Pancreas (tissue), 10 donors: ENCODE results near the gene EVX2. TPM values are rescaled to one million over a fixed set of nuclear protein-coding genes. Genes with fewer than 3 reads are reported as not detected.

Experiments
- ATAC-seq, 4 donors: fragments of 200-7000 bp; cut with Tn5 transposase; one replicate each; pipeline versions ENCODE4 v1.8.0 to v1.9.1; 2020; ENCODE audit warnings: mild to moderate bottlenecking in 4 of 4, moderate library complexity in 4 of 4
- DNase-seq, 6 donors: peaks; one replicate each; pipeline ENCODE4 v3.0.0-alpha.2; 2020
- FAIRE-seq: peaks from 2 replicates; lab custom pipeline; 2012; peaks lifted over from hg19 to GRCh38; lab: Jason Lieb, UNC
- H3K27ac ChIP-seq, 4 donors: fragments of 200-600 bp; sonication (generic); 1 replicate in 3 of 4; 2 replicates in 1 of 4; pipeline versions ENCODE4 v1.5.0 to v1.8.0; 2020
- H3K27me3 ChIP-seq, 4 donors: fragments of 200-600 bp; one replicate each; pipeline ENCODE4 v1.8.0; 2021
- H3K36me3 ChIP-seq, 3 donors: fragments of 200-600 bp; sonication (generic) in 1 of 3; one replicate each; pipeline versions ENCODE4 v1.5.0 to v1.8.0; 2020 to 2021
- H3K4me1 ChIP-seq, 3 donors: fragments of 200-600 bp; one replicate each; pipeline ENCODE4 v1.8.0; 2021
- H3K4me3 ChIP-seq, 4 donors: fragments of 200-600 bp; sonication (generic) in 2 of 4; one replicate each; pipeline versions ENCODE4 v1.5.0 to v1.8.0; 2020 to 2021
- H3K9me3 ChIP-seq, 4 donors: fragments of 200-600 bp; one replicate each; pipeline ENCODE4 v1.8.0; 2021
- CTCF ChIP-seq, 4 donors: fragments of 200-600 bp; sonication (generic) in 3 of 4; IDR thresholded peaks; one replicate each; pipeline versions ENCODE4 v1.5.0 to v1.8.0; 2021; ENCODE audit warnings: antibody characterized with exemption in 4 of 4
- WGBS, 2 donors: extraction: QIAGEN DNeasy Blood & Tissue Kit; methylation state at CpG; one replicate each; pipeline ENCODE4 v1.1.7; 2013; 5-methylcytosine and 5-hydroxymethylcytosine counted together
- intact Hi-C, 3 donors: fragments of 100-400 bp; cut with DNase I; formaldehyde crosslinking; loops; one replicate each; pipeline versions ENCODE4 v1.11.1 to v1.14.2; 2022
- polyA plus RNA-seq, 2 donors: library from polyadenylated mRNA; stranded (reverse); fragments of 200-250 nt; gene quantifications; one replicate each; pipeline ENCODE4 v1.2.3, GENCODE V29; 2013
- total RNA-seq, 6 donors: library from RNA; stranded (reverse); fragmentation: NEBNext Ultra II Directional in 4 of 6; extraction: Animal tissue kit (Norgen Biotek cat#: 25700) in 4 of 6; gene quantifications; one replicate each; pipeline versions ENCODE4 v1.2.1 to v1.2.4, GENCODE V29; 2021 to 2023
- donor health status: healthy with polysubstance abuse.
- donor health status: DM: no; HTN: no; CAD: no; lungs with moderate emphysema.
- donor health status: DM: no; HTN: no; CAD: no.
- donor health status: control.
- donor health status: control.
- donor health status: Bipolar disorder and iron deficiency.
- donor health status: DM: yes; HTN: yes; CAD: no.
- donor health status: DM: no; HTN: no; CAD: no.
- donor health status: DM: no; HTN: no; CAD: no.
- donor health status: DM: yes; HTN: yes; CAD: no.

Gene EVX2
- total and polyA plus RNA-seq, 8 donors: 0.02 TPM; not detected in 7

DNA sequence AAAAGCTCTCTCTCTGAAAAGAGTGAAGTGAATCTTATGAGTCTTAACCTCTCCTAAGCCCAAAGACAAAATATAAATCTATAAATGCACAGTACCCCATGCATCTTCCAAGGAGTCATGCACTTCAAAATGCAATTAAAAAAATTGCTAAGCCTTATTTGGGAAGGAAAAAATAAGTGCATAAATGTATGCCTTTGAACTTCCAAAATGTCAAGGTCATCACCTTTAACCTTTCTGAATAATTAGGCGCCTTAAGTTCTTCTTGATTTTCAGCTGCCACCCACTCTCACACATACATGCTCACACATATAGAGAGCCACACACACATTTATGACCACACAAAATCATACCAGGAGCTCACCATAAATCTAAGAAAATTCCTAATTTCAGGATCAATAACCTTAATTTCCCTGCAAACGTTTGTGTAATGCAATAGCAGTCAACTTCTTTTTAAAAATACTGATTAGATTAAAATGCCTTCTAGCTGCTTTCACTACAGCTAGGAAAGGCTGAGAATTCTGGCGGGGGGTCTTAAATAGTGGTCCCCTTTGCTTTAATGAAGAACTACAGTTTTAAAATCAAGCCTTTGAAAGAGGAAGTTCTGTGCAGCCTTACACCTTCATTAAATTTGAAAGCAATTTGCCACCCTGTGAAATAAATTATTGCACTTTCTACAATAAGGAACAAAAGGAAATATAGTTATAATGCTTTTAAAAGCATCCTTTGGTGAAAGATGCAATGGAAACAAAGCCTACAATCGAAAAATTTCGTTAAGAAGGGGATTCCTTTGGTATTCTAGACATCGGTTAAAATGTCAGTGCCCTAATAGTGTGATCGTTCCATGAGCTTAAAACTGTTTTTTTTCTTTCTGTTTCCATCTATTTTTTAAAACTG, 26.9 kb upstream of the EVX2 start:
- H3K27me3 ChIP-seq: peaks cover 8 to 83% (median 21%) of the 10 kb centered on the region in 4 donors
- no peaks in the 10 kb centered on the region for H3K36me3 ChIP-seq
- ATAC-seq: no peak
- H3K27ac ChIP-seq: no peak overlapping the region
- intact Hi-C loops: no loop called here
- no peak for DNase-seq
- no peaks in the 10 kb centered on the region for H3K4me1 ChIP-seq
- H3K4me3 ChIP-seq: no peak overlapping the region
- 15 to 19% methylated on average over 7 of the region's 7 CpGs for WGBS, 2 donors
- no peak for TF ChIP-seq CTCF (IDR thresholded peaks at IDR 0.05)
- no peaks in the 10 kb centered on the region for H3K9me3 ChIP-seq
- no peak for FAIRE-seq

DNA sequence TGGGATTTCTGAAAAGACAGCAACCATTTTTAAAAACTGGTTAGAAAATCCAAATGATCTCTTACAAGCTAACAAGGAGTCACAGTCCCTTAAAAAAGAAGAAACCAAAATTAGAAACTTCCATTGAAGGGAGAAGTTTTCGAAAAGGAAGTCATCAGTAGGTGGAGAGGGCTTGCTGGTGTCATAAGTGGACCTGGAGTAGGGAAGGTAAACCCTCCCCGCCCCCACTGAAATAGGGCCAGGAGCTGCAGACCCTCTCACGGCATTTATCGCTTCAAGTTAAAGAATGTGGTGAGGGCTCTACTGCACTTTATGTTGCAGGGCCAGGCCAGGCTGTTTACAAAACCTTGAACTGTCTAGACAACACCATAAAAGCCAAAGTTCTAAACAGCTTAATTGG, 26.2 kb upstream of the EVX2 start:
- Histone ChIP-seq H3K27me3 (peaks cover 8 to 81% (median 23%) of the 10 kb centered on the region in 4 donors), H3K9me3 (no peaks in the 10 kb centered on the region), H3K27ac (no peak overlapping the region), H3K36me3 (no peaks in the 10 kb centered on the region), H3K4me3 (no peak overlapping the region), H3K4me1 (no peaks in the 10 kb centered on the region)
- ATAC-seq (no peak), DNase-seq (no peak), FAIRE-seq (no peak)
- WGBS, 2 donors: 8 to 18% methylated on average over 4 of the region's 4 CpGs
- no peak for TF ChIP-seq CTCF (IDR thresholded peaks at IDR 0.05)
- intact Hi-C loops: loop anchor here in 1 of 3 donors (10.0 kb wide), 1 partner anchor 755 kb away; no protein-coding TSS in a partner anchor

DNA sequence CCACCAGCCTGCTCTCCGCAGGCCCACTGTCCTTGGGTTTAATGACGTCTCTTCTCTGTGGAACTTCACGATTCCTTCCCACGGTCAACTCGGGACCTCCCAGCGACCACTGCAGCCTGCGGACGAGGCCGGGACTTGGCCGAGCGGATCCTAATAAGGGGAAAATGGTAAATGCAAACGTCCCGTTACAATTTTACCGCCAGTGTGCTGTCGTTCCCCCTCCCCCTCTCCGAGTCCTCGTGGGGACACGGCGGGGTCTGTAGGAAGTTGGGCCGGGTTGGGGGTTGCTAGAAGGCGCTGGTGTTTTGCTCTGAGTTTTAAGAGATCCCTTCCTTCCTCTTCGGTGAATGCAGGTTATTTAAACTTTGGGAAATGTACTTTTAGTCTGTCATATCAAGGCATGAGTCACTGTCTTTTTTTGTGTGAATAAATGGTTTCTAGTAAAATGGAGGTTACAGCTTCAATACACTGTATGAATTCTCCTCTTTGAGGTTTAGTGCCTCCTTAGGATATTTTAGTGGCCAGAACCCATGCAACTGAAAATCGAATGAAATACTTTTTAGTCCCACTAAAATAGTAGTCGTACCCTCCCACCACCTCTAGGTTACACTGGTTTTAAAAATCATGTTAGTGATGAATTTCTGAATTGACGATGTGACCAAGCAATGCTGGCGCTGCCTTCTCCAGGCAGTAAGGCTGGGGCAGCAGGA, 25.6 kb upstream of the EVX2 start:
- WGBS, 2 donors: 8% methylated on average over 26 of the region's 26 CpGs
- H3K27ac ChIP-seq: no peak overlapping the region
- H3K4me3 ChIP-seq: no peak overlapping the region
- TF ChIP-seq CTCF (IDR thresholded peaks at IDR 0.05): no peak
- no peaks in the 10 kb centered on the region for H3K9me3 ChIP-seq
- intact Hi-C loops: loop anchor here in 1 of 3 donors (10.0 kb wide), 1 partner anchor 755 kb away; no protein-coding TSS in a partner anchor
- no peak for FAIRE-seq
- DNase-seq: no peak
- ATAC-seq: no peak
- no peaks in the 10 kb centered on the region for H3K36me3 ChIP-seq
- H3K4me1 ChIP-seq: peaks cover 0 to 3% (median 0%) of the 10 kb centered on the region in 3 donors
- H3K27me3 ChIP-seq: peaks cover 8 to 81% (median 23%) of the 10 kb centered on the region in 4 donors

DNA sequence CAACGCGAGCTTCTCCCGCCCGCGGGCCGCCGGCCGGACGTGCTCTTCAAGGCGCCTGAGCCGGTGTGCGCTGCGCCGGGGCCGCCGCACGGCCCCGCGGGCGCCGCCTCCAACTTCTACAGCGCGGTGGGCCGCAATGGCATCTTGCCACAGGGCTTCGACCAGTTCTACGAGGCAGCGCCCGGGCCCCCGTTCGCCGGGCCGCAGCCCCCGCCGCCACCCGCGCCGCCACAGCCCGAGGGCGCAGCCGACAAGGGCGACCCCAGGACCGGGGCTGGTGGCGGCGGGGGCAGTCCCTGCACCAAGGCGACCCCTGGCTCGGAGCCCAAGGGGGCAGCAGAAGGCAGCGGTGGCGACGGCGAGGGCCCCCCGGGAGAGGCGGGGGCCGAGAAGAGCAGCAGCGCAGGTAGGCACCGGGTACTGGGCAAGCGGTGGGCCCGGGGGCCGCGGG, 24.0 kb upstream of the EVX2 start:
- Histone ChIP-seq H3K27ac (no peak overlapping the region), H3K9me3 (no peaks in the 10 kb centered on the region), H3K4me1 (peaks cover 0 to 4% (median 0%) of the 10 kb centered on the region in 3 donors), H3K36me3 (no peaks in the 10 kb centered on the region), H3K27me3 (peaks cover 9 to 82% (median 27%) of the 10 kb centered on the region in 4 donors), H3K4me3 (no peak overlapping the region)
- peak in 1 of 6 donors; percentile 67 for DNase-seq
- FAIRE-seq: no peak
- WGBS, 2 donors: 3% methylated on average over 46 to 59 of the region's 59 CpGs
- intact Hi-C loops: loop anchor here in 1 of 3 donors (10.0 kb wide), 1 partner anchor 753 kb away; no protein-coding TSS in a partner anchor
- TF ChIP-seq CTCF (IDR thresholded peaks at IDR 0.05): no peak
- ATAC-seq: no peak
